CD4-positive, alpha-beta T cell treated with Interleukin-21 for 1 hour (primary cell): ENCODE results near the gene PRSS22.

ENCODE experiments used
- DNase-seq: peaks from one replicate; pipeline ENCODE4 v3.0.0-alpha.2; 2020

Gene PRSS22

DNA sequence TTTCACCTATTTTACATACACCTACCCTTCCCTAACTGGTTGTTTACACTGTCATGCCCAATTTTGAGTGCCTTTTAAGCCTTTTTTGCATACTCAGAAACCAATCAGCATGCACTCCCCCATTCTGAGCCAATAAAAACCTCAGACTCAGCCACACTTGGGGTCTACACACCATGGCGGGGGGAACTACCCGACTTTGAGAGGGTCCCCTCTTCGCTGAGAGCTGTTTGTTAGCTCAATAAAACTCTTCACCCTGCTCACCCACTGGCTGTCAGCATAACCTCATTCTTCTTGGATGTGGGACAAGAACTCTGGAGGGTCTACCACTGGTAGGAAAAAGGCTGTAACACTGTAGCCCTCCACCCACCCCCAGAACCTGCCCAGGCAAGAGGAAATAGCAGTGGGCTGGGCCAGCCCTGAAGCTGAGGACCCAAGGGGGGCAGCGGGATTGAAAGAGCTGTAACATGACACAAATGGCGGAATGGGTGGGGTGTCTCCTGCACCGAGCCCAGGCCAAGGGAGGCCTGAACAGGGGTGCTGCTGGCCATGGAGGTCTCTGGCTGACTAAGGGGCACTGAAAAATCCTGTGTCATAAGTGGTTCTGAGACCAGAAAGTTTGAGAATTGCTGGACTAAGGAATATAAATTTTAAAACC lies 22.0 kb upstream of the PRSS22 start:
- no peak for DNase-seq

DNA sequence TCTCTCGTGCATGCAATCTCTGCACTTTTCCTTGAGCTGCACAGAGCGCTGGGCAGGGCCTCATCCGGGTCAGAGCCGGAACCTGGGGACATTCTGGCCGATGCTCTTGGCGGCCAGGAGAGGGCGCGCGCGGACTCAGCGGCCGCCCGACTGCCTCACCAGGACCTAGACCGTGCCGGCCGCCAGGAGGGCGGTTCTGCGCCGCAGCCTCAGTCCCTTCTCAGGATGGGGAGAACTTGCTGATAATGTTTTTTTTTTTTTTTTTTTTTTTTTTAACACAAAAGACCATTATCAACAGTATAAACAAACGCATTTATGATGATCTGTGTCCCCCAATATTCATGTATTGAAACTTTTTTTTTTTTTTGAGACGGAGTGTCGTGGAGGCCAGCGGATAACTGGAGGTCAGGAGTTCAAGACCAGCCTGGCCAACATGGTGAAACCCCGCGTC lies 17.0 kb upstream of the PRSS22 start:
- peak; percentile 79 for DNase-seq

DNA sequence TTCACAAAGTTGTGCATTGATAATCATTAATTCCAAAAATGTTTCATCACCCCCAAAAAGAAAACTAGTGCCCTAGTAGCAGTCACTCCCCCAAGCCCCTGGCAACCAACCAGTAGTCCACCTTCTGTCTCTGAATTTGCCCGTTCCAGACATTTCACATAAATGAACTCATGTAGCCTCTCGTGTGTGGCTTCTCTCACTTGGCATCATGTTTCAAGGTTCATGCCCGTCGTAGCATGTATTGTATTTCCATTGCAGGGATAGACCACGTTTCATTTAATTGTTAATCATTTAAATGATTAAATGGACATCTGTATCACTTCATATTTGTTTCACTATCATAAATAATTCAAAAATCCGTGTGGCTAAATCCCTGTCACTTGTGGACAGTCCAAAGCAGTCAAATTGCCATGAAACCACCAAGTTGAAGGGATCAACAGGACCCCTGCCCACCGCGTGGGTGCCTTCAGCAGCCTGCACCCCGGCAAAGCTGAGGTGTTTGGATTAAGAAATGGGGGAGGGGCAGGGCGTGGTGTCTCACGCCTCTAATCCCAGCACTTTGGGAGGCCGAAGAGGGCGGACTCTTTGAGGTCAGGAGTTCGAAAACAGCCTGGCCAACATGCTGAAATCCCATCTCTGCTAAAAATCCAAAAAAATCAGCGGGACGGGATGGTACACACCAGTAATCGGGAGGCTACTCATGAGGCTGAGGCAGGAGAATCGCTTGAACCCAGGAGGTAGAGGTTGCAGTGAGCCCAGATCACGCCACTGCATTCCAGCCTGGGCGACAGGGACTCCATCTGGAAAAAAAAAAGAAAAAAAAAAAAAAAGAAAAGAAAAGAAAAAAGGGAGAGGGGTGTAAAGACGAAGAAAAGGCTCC lies 16.3 kb upstream of the PRSS22 start:
- no peak for DNase-seq

DNA sequence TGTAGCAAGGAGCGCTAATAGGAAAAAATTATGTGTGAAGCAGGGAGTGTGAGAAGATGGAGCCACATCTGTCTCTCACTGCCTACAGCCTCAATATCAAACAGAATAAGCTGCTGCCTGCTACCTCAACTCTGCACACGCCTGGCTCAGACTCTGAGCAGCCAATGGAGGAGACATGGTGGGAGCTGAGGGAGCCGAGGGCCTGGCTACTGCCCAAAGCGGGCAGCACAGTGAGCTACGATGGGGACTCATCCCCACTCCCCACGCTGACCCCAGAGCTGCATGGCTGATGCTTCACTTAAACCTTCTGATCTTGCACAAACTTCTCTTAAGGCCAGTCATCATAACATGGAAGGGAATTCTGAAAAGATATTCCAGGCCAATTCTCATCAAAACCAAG lies 14.0 kb upstream of the PRSS22 start:
- no peak for DNase-seq

DNA sequence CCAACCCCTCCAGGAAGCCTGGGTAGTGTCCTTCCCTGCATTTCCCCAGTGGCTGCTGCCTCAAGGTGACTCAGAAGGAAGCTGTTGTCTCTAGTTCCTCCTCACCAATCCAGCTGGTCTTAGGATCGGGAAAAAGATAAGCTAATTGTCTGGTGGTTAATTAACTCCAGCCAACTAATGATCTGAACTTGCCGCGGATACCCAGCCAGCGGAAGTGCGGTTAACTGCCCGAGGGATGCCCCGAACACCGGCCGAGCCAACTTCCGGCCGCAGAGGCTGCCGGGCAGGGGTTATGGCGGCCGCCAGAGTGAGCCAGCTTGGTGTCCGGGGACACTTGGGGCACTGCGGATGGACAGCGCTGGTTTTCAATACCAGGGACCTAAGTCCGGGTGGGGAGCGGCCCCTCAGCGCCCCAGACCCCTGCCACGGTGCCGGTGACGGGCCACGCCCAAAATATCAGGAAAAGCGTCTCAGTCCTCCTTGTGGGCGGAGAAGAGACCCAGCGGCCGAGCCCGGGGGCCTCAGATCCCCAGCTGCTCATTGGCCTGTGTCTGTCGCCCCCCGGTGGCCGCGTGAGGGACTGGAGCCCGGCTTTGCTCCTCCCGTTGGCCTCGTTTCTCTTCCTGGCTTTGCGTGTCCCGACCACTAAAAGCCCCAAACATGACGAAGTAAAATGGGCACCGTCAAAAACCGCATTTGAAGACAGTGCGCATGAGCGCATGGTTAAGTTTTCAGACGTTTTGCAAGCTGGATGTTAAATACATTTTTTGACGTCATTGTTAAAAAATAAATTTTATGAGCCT lies 10.2 kb upstream of the PRSS22 start:
- peak; percentile 97 for DNase-seq

DNA sequence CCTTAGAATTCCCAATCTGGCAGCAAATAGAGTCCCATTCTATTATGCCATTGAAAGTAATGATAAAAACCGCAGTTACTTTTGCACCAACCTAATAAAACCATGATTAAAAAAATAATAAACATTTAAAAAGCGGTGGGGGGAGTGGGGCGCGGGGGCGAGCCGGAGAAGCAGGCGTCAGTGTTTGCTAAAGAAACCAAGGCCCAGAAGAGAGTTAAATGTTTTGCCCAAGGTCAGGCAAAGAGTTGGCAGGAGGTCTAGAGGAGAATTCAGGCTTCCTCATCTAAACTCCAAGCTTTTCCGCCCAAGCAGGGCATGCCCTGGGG lies 9.7 kb upstream of the PRSS22 start:
- no peak for DNase-seq

DNA sequence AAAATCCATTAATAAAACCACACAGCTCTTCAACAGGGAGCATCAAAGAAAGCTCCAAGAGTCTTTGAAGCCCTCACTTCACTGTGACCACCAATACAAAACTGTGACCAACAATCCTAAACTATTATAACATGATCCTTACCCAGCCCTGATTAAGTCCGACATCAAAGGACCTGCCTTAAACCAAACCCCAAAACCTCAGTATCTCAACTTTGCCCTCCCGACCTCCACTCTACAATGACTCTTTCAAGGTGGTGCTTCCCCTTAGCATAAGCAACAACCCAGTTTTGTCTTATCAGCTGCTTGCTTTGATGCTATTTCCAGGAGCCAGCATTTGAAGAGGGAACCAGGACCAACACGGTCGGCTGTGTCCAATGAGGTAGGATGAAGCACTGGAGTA lies 8.5 kb upstream of the PRSS22 start:
- no peak for DNase-seq

DNA sequence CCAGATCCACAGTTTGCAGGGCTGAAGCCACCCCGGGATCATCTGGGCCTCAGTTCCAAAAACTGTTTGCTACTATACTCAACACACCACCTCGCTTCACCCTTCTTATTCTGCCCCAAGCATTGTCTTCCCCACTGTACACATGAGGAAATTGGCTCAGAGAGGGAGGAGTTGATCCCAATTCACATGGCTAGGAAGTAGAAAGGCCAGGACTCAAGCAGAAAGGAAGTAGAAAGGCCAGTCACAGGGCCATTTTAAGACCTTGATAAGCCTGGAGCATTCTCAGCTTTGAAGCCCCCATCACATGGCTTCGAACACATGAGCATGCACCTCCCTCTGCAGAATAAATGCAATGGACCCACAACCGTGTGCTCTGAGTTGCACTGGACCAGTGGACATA lies 7.7 kb upstream of the PRSS22 start:
- no peak for DNase-seq

DNA sequence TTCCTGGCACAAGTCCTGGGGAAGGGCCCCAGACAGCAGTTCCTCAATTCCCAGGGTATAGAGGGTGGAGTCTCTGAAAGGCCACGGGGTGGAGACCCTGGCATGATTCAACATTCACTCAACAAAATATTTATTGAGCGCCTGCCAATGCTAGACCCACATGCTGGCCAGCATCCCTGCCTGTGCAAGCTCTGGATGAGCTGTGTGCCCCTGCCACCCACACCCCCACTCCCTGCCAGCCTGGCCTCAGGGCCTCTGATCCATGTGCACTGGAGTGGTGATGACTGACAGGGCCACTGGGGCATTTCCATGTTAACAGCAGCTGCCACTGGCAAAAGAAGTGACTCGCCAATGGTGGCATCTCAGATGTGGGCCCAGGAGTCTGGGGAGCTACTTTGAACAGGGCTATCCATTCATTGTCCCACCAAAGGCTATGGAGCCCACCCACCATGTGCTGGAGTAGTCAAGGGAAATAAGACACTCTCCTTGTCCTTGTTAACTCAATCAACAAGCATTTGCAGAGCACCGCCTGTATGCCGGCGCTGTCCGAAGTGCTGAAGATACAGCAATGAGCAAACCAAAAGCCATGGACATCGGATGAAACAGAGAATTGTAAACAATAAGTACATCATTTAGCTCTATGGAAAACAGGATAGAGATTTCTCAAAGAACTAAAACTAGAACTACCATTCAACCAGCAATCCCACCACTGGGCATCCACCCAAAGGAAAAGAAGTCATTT lies 3.0 kb upstream of the PRSS22 start:
- DNase-seq: no peak

DNA sequence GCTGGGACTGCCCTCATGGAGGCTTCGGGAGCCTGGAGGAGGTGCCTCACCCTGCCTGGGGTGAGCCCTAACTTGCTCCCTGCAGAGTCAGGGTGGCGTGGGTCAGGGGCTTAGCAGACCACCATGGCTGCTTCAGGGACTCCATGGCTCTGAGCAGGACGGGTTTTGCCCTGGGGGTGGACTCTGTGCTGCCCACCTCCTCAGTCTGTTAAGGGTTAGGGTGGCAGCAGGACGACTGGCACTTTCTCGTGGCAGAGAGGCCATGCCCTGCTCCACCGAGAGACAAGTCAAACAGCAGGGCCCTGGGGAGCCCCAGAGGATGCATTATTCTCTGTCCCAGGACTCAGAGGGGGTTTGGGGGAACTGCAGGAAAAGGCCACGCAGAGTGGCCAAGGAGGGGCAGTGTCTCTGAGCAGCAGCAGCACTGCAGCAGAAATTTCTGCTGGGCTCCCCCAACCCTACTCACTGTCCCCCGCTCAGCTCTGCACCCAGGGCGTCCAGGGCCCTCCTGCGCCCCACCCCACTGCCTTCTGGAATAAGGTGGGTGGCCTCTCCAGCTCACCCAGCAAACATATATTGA lies 1.8 kb upstream of the PRSS22 start:
- DNase-seq: no peak

DNA sequence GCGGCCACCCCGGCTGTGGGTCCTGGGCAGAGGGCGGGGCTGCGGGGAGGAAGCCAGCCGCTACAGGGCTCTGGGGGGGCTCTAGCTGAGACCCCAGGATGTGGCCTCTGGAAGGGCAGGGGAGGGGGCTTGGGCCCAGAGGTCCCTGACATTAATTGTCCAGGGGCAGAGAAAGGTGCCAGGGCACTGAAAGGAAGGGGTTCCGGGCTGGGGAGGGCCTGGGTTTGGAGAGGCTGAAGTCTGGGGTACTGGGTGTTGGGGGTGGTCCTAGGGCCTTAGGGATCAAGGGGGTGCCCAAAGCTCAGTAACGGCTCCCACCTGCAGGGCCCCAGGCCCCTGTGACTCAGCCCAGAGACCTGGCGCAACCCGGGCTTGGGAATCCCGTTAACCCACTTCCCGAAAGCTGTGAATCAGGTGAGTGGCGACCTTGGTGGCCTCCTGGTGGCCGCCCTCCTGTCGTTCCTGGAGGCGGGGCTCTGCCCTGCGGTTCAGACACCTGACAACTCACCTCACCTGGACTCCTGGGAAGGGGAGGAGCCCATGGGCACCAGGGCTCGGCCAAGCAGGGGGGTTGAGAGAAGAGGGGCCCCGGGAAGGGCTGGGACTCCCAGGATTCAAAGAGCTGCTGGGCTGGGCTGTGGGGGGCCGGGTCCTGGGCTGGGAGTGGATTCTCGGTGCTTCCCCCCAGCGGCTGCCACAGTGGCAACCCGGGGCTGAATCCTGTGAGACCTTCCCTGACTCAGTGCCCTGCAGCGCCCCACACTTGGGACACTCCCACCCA lies 465 bp upstream of the PRSS22 start:
- DNase-seq: no peak

DNA sequence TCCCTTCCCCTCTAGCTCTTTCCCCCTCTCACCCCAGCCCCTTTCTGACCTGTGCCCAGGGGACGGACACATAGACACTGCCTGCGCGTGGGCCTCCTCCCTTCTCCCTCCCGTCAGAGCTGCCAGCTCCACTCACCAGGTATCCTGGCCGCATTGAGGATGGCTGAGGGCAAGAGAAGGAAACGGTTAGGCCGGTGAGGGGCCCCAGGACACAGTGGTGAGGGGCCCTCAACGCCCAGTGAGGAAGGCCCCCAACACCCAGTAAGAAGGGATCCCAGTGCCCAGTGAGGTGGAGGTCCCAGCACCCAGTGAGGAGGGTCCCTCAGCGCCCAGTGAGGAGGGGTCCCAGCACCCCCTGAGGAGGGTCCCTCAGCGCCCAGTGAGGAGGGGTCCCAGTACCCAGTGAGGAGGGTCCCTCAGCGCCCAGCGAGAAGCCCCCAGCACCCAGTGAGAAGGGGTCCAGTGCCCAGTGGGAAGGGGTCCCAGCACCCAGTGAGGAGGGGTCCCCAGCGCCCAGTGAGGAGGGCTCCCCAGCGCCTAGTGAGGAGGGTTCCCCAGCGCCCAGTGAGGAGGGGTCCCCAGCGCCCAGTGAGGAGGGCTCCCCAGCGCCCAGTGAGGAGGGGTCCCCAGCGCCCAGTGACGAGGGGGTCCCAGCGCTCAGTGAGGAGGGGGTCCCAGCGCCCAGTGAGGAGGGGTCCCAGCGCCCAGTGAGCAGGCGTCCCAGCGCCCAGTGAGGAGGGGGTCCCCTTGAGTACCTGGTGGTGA lies 1.1 kb downstream of the PRSS22 start:
- DNase-seq: no peak

DNA sequence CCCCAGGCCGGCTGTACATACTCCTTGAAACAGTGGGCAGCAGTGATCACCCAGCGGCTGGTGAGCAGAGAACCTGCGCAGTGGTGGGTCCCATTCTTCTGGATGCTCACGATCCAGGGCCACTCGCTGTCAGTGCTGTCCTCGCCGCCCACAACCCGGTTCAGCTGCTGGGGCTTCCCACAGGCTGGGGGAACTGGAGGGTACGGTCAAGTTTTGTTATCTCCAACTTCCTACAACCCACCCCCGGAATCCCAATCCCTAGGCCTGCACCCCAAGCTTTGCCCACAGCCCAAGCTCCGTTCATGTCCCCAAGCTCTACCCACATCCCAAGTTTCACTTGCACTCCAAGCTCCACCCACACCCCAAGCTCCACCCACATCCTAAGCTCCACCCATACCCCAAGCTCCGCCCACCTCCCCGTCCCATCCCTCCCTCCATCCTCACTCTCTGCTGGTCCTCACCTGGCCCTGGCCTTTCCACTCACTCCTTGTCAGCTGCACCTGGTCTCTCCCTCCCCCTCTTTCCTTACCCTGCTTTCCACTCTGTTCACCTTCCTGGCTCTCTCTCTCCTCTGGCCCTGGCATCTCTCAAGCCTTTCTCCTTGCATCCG lies 1.8 kb downstream of the PRSS22 start:
- no peak for DNase-seq

DNA sequence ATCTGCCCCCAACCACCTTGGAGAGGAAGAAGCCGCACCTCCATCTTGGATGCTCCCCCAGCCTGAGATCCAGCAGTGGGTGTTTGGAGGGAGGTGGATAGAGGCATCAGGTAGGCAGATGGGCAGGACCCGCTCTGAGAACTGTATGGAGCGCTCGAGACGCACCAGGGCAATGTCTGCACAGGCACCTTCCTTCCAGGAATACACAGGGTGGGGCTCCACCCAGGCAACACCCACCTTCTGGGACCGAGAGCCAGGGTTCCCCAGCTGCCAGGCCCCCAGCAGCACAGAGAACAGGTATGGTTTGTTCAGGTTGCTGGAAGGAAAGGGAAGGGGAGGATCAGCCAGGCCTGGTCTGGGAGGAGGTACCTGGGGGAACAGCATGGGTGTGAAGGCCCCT lies 2.4 kb downstream of the PRSS22 start:
- no peak for DNase-seq

DNA sequence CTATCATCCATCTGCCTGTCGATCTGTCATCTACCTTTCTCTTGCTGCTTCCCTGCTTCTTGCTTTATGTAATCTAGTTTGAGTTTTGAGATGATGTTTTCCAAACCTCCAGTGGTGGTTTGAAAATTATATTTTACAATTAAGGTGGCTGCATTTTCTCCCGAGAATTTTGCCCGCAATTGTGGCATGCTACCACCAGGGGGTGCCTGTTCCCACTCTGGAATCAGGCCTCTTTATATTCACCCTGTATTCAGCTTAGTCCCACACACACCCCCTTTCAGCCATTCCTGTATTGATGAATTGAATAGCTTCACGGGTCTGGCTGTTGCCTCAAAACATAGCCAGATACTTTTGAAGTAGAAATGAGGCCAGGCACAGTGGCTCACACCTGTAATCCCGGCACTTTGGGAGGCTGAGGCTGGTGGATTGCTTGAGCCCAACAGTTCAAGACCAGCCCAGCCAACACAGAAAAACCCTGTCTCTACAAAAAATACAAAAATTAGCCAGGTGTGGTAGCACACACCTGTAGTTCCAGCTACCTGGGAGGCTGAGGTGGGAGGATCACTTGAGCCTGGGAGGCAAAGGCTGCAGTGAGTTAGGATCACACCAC lies 3.2 kb downstream of the PRSS22 start:
- DNase-seq: no peak

DNA sequence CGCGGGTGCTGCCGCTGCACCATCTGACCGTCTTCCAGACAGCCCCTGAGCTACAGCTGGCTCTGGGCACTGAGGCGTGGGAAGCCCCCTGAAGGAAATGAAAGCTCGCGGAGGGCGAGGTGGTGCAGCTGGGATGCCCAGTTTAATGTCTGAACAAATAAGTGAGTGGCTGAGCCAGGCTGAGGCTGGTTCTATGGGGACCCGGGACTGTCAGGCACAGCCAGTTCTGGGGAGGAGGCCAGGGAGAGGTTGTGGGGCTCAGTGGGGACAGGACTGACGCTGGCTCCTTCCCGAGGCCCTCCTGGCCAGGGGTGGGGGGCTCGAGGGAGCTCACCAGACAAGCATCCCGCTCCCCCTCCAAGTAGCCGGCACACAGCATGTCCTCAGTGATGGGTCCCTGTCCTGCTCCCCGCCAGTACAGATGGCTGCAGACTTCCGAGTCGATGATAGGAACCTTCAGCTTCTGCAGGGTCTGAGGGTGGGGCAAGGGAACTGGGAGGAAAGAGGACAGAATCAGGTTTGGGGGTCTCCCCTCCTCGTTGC lies 4.4 kb downstream of the PRSS22 start:
- DNase-seq: no peak

DNA sequence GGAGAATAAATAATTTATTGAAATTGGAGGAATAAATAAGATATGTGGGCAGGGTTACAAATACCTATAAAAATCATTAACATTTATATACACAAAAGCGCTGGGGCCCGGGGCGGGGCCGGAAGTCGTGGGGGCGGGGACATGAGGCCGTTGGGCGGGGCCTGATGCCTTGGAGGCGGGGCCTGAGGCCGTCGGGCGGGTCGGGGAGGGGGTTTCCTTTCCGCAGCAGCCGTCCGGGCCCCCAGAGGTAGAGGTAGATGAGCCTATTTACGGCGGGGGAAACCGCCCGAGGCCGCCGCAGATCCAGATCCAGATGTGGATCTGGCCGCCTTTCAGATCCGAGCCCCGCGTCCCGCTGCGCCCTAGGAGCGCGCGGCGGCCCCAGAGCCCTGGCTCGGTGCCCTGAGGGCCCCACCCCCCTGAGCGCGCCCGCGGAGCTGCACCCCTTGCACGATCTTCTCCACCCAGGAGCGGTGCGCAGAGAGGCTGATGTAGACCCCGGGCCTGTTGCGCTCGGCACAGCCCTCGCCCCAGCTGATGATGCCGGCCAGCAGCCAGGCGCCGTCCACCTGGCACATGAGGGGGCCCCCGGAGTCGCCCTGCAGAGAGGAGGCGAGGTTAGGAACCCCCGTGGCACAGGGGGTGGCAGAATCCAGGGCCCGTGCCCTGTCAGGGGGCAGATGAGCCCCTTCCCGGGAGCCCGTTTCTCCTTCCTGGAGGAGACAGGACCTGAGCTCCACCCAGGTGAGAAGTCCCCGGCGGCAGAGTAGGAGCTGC lies 5.1 kb downstream of the PRSS22 start:
- DNase-seq: no peak

DNA sequence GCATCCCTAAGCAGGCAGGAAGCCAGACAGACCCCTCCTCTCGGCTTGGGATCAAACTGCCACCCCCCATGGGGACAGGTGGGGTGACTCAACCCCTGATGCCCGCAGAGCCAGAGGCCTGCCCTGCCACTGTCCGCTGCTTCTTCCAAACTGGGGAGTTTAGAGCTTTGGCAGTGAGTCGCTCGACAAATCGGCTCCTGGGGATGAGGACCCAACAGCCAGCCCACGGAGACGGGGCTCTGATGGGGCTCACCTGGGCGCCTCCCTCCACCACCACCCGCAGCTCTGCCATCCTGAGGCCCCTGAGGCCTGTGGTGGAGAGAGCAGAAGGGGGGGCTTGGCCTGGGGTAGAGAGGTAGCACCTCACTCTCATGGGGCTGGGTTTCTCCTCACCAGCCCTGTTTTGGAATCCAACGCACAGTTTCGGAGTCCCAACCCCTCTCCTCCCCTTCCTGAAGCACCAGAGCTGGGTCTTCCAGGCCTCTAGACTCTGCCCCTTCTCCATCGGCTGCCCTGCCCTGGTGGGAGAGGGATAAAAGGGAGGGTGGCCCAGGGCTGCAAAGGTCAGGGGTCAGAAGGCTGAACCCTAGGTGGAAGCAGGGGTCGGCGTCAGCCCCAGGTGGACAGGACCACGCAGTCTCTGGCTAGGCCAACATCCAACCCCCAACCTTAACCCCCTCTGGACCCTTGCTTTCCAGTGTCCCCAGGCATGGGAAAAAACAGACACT lies 5.8 kb downstream of the PRSS22 start:
- DNase-seq: no peak
